ENCODE results near the gene PIGV.

Gene PIGV

GRCh38 chr1:26787706-26788514 is at the start of gene PIGV:
Gene PIGV (plus strand): TSS chr1:26787950. CDS start chr1:26790816, 2,866 bp downstream.
- peak within 1 kb of the TSS; percentile 63 for H2AFZ ChIP-seq (ENCODE audit: low read depth, low read length)
- no peaks in the 10 kb centered on the region for H3K9me3 ChIP-seq (ENCODE audit: low read length)
- no peaks in the 10 kb centered on the region for H3K27me3 ChIP-seq (ENCODE audit: insufficient read depth, low read length)
- H3K4me3 ChIP-seq (ENCODE audit: low read length) = peak within 1 kb of the TSS; percentile 89
- peaks cover 51% of the 10 kb centered on the region for H3K4me1 ChIP-seq (ENCODE audit: insufficient read depth, low read length)
- H3K36me3 ChIP-seq (ENCODE audit: insufficient read depth, low read length) = peaks cover 2% of the 10 kb centered on the region

- Histone ChIP-seq H3K4me1 (ENCODE audit: insufficient read depth, low read length) (no peaks in the 10 kb centered on the region), H2AFZ (ENCODE audit: low read depth, low read length) (no peak overlapping the region), H3K36me3 (ENCODE audit: insufficient read depth, low read length) (peaks cover 76% of the 10 kb centered on the region), H3K4me3 (ENCODE audit: low read length) (no peak overlapping the region), H3K27me3 (ENCODE audit: insufficient read depth, low read length) (no peaks in the 10 kb centered on the region), H3K9me3 (ENCODE audit: low read length) (no peaks in the 10 kb centered on the region)
Observed at GRCh38 chr1:26739329-26739914, 48.3 kb upstream of the PIGV start.

DNA sequence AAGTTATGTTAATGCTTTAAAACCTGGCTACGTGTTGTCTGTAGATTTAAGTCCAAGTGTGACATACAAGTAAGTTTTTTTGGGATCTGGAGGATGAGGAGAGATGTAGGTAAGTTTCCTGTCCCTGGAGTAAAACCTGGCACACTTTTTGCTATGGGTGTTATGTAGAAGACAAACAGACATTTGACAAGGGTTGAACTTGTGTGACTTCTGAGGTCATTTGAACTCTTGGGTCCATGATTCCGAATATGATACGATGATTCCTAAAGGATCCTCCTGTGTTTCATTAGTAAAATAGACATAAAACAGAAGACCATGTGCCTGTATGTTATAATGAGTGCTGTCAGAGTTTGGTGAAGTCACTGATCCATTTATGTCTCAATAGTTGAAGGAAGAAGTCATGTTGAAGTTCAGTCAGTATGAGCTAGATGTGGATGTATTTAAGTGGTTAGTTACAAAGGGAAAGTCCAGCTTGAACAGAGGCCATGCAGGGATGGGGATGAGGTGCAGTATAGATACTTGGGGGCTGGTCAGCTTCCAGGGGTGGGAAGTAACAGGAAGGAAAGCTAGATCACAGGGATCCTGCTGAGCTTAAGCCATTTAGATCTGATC is 47.6 kb upstream of the PIGV start:
- no peak overlapping the region for H3K4me3 ChIP-seq (ENCODE audit: low read length)
- H3K4me1 ChIP-seq (ENCODE audit: insufficient read depth, low read length) = no peaks in the 10 kb centered on the region
- H3K9me3 ChIP-seq (ENCODE audit: low read length) = no peaks in the 10 kb centered on the region
- no peaks in the 10 kb centered on the region for H3K27me3 ChIP-seq (ENCODE audit: insufficient read depth, low read length)
- H3K36me3 ChIP-seq (ENCODE audit: insufficient read depth, low read length) = peaks cover 76% of the 10 kb centered on the region
- no peak overlapping the region for H2AFZ ChIP-seq (ENCODE audit: low read depth, low read length)

- Histone ChIP-seq H3K36me3 (ENCODE audit: insufficient read depth, low read length) (peaks cover 77% of the 10 kb centered on the region), H2AFZ (ENCODE audit: low read depth, low read length) (no peak overlapping the region), H3K4me3 (ENCODE audit: low read length) (no peak overlapping the region), H3K9me3 (ENCODE audit: low read length) (no peaks in the 10 kb centered on the region), H3K27me3 (ENCODE audit: insufficient read depth, low read length) (no peaks in the 10 kb centered on the region), H3K4me1 (ENCODE audit: insufficient read depth, low read length) (no peaks in the 10 kb centered on the region)
Observed at GRCh38 chr1:26740952-26741351, 46.8 kb upstream of the PIGV start.

DNA sequence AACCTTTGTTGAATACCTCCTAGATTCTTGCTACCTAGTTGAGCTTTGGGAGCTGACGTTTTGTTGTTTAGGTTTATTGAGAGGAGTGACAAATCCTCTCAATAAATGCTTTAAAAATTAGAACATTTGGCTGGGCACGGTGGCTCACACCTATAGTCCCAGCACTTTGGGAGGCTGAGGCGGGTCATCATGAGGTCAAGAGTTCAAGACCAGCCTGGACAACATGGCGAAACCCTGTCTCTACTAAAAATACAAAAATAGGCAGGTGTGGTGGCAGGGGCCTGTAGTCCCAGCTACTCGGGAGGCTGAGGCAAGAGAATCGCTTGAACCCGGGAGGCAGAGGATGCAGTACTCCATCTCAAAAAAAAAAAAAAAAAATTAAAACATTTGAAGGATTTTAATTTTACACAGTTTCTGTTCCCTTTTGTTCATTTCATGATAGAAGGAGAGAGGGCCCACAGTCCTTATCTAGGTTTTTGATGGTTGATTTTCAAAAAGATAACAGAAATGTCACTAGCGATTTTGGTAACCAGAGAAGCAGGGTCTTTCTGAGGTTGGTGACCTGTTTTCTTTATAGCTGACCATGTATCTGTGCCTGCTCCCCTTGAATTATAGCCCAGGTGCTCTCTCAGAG is 44.2 kb upstream of the PIGV start:
- Histone ChIP-seq H3K4me1 (ENCODE audit: insufficient read depth, low read length) (no peaks in the 10 kb centered on the region), H3K4me3 (ENCODE audit: low read length) (no peak overlapping the region), H2AFZ (ENCODE audit: low read depth, low read length) (no peak overlapping the region), H3K9me3 (ENCODE audit: low read length) (no peaks in the 10 kb centered on the region), H3K36me3 (ENCODE audit: insufficient read depth, low read length) (peaks cover 87% of the 10 kb centered on the region), H3K27me3 (ENCODE audit: insufficient read depth, low read length) (no peaks in the 10 kb centered on the region)

DNA sequence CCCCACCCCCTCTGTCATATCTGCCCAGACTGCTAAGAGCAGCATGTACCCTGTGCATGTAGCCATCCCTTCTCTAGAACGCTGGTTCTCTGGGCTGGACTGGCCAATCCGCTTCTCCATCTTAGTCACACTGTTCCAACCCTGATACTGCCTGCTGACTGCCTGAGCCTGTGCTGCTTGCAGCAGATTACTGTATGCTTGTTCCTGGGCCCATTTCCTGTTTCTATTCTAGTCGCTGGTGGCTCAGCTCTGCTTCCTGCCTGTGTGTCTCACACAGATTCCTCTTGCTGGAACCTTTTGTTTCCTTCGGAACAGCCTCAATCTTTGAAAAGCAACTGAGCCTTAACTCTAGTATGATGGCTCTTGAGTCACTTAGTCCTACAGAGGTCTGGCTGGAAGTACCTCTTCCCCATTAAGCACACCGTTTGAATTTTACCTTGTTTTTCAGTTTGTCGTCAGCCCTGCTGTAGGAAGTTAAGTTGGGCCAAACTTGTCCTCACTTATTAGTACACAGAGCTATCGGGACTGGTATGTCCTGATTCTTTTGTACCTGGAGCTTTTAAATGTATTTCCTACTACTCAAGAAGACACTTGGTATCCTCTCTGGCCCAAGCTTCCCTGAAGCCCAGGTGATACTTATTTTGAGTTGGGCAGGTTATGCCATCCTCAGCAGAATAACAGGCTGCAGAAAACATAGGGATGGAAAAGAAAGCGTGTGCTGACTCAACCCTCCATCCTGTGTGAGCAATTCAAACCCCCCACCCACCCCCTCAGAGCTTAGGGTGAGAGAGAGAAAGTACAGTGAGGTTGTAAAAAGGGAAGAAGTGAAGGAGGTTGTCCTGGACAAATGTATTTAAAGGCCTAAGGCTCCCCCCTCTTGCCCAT is 43.4 kb upstream of the PIGV start:
- Histone ChIP-seq H3K9me3 (ENCODE audit: low read length) (no peaks in the 10 kb centered on the region), H3K4me1 (ENCODE audit: insufficient read depth, low read length) (no peaks in the 10 kb centered on the region), H3K4me3 (ENCODE audit: low read length) (no peak overlapping the region), H3K27me3 (ENCODE audit: insufficient read depth, low read length) (no peaks in the 10 kb centered on the region), H3K36me3 (ENCODE audit: insufficient read depth, low read length) (peaks cover 86% of the 10 kb centered on the region), H2AFZ (ENCODE audit: low read depth, low read length) (no peak overlapping the region)

DNA sequence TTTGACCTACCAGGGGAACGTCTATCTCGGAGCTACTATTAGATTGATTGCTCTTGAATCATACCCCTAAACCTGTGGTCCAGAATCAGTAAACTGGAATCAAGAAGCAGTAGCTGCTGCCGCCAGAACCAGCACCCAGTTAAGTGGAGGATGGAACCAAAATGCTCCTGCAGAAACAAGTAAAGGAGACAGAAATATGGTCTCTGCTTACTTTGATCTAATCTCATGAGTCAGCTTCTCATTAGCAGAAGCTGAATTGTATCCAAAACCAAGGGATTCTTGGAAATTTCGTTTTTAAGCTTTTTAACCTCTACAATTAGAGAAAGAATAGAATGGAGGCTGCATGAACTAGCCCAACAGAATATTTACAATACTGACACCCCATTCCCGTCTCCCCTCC is 42.6 kb upstream of the PIGV start:
- Histone ChIP-seq H3K36me3 (ENCODE audit: insufficient read depth, low read length) (peaks cover 86% of the 10 kb centered on the region), H3K4me1 (ENCODE audit: insufficient read depth, low read length) (no peaks in the 10 kb centered on the region), H3K27me3 (ENCODE audit: insufficient read depth, low read length) (no peaks in the 10 kb centered on the region), H2AFZ (ENCODE audit: low read depth, low read length) (no peak overlapping the region), H3K4me3 (ENCODE audit: low read length) (no peak overlapping the region), H3K9me3 (ENCODE audit: low read length) (no peaks in the 10 kb centered on the region)

- Histone ChIP-seq H3K36me3 (ENCODE audit: insufficient read depth, low read length) (peaks cover 82% of the 10 kb centered on the region), H3K4me1 (ENCODE audit: insufficient read depth, low read length) (no peaks in the 10 kb centered on the region), H3K27me3 (ENCODE audit: insufficient read depth, low read length) (no peaks in the 10 kb centered on the region), H3K9me3 (ENCODE audit: low read length) (no peaks in the 10 kb centered on the region), H2AFZ (ENCODE audit: low read depth, low read length) (no peak overlapping the region), H3K4me3 (ENCODE audit: low read length) (no peak overlapping the region)
Observed at GRCh38 chr1:26747048-26747447, 40.7 kb upstream of the PIGV start.

- Histone ChIP-seq H3K27me3 (ENCODE audit: insufficient read depth, low read length) (no peaks in the 10 kb centered on the region), H3K4me3 (ENCODE audit: low read length) (no peak overlapping the region), H3K4me1 (ENCODE audit: insufficient read depth, low read length) (no peaks in the 10 kb centered on the region), H2AFZ (ENCODE audit: low read depth, low read length) (no peak overlapping the region), H3K36me3 (ENCODE audit: insufficient read depth, low read length) (peaks cover 83% of the 10 kb centered on the region), H3K9me3 (ENCODE audit: low read length) (no peaks in the 10 kb centered on the region)
Observed at GRCh38 chr1:26748351-26748750, 39.4 kb upstream of the PIGV start.

DNA sequence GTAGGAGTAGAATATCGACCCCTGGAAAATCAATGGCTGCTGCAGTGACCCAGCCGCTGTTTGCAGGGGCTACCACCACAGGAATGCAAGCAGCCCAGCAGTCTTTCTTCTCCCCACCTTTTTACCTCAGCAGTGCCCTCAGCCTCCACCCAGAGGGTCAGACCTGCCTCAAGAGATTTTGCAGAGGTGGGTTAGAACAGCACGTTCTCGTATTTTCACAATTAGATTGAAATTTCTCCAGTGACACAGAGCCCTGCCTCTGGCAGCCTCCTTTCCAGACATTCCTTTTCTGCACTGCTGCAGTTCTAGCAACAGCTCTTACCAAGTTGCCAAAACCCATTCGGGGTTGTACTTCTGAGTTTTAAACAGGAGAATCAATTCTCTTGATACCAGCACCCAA is 38.3 kb upstream of the PIGV start:
- Histone ChIP-seq H3K4me3 (ENCODE audit: low read length) (no peak overlapping the region), H3K36me3 (ENCODE audit: insufficient read depth, low read length) (peaks cover 84% of the 10 kb centered on the region), H3K4me1 (ENCODE audit: insufficient read depth, low read length) (no peaks in the 10 kb centered on the region)

GRCh38 chr1:26750428-26750827 is 37.3 kb upstream of the PIGV start:
- peaks cover 82% of the 10 kb centered on the region for H3K36me3 ChIP-seq (ENCODE audit: insufficient read depth, low read length)
- H3K4me1 ChIP-seq (ENCODE audit: insufficient read depth, low read length) = no peaks in the 10 kb centered on the region
- no peak overlapping the region for H2AFZ ChIP-seq (ENCODE audit: low read depth, low read length)
- H3K4me3 ChIP-seq (ENCODE audit: low read length) = no peak overlapping the region
- no peaks in the 10 kb centered on the region for H3K9me3 ChIP-seq (ENCODE audit: low read length)
- no peaks in the 10 kb centered on the region for H3K27me3 ChIP-seq (ENCODE audit: insufficient read depth, low read length)

More for the DNA sequence above, 38.3 kb upstream of the PIGV start:
- Histone ChIP-seq H3K27me3 (ENCODE audit: insufficient read depth, low read length) (no peaks in the 10 kb centered on the region), H2AFZ (ENCODE audit: low read depth, low read length) (no peak overlapping the region), H3K9me3 (ENCODE audit: low read length) (no peaks in the 10 kb centered on the region)

DNA sequence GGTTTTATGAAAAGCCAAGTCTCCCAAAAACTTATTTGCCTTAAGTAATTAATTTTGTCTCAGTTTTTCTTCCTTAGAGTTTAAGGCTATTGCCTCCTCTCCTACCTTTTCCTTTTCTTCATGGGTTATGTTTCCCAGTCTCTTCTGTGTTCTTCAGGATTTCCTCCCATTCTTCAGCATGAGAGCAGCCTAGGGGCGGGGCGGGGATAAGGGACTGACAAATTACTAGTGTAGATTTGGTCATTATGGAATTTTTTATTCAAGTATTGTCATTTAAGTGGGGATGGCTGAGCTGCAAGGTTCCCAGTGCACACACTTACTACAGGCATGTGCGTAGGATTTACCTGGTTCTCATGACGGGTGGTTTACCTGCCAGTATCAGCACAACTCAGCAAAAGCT is 35.2 kb upstream of the PIGV start:
- H3K9me3 ChIP-seq (ENCODE audit: low read length) = no peaks in the 10 kb centered on the region
- H3K36me3 ChIP-seq (ENCODE audit: insufficient read depth, low read length) = peaks cover 76% of the 10 kb centered on the region
- no peak overlapping the region for H3K4me3 ChIP-seq (ENCODE audit: low read length)
- H3K27me3 ChIP-seq (ENCODE audit: insufficient read depth, low read length) = no peaks in the 10 kb centered on the region
- H2AFZ ChIP-seq (ENCODE audit: low read depth, low read length) = no peak overlapping the region
- H3K4me1 ChIP-seq (ENCODE audit: insufficient read depth, low read length) = no peaks in the 10 kb centered on the region
